Measurements from ENCODE around the gene CPZ.

DNA sequence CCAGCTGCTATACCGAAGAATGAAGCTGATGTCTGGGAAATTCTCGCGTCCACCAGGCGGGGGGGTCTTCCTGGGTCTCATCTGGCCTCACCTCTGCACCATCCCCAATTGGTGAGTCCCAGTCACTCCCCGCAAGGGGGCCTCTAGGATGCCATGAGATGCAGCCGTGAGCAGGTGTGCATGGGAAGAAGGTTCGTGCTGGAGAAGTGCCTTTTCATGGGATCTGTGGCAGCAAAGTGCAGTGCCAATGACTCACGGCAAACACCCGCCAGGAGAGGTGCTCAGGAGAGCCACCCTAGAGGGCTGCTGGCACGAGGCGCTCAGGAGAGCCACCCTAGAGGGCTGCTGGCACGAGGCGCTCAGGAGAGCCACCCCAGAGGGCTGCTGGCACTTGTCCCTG lies 55.1 kb downstream of the CPZ start:
- TF ChIP-seq EZH2 (IDR thresholded peaks at IDR 0.05; ENCODE audit: insufficient read depth, poor library complexity, severe bottlenecking) (no peak), EZH2phosphoT487 (IDR thresholded peaks at IDR 0.05; ENCODE audit: insufficient read depth, low read depth) (no peak)
